Muscle layer of duodenum (tissue), 2 donors: ENCODE results near the gene TTBK2.
"Not testable (repeated sequence)": the region's sequence is repeated elsewhere in the genome, so short reads cannot be mapped to it uniquely, and the experiment has no call there.

Source experiments
- H3K27ac ChIP-seq: one replicate; pipeline ENCODE4 v1.7.0; 2013; ENCODE audit warnings: mild to moderate bottlenecking, low read length
- H3K27me3 ChIP-seq: one replicate; pipeline ENCODE4 v1.7.0; 2013; ENCODE audit warnings: low read depth, mild to moderate bottlenecking, control low read depth, low read length
- H3K36me3 ChIP-seq, 2 donors: one replicate each; pipeline ENCODE4 v1.7.0; 2013; ENCODE audit warnings: low read length in 2 of 2, control low read depth in 1 of 2, mild to moderate bottlenecking in 1 of 2; ENCODE audit not compliant: insufficient read depth in 2 of 2, control insufficient read depth in 1 of 2
- H3K4me1 ChIP-seq, 2 donors: one replicate each; pipeline ENCODE4 v1.7.0; 2013; ENCODE audit warnings: low read length in 2 of 2, mild to moderate bottlenecking in 2 of 2, control low read depth in 1 of 2, moderate library complexity in 1 of 2; ENCODE audit not compliant: insufficient read depth in 2 of 2, control insufficient read depth in 1 of 2
- H3K4me3 ChIP-seq, 2 donors: one replicate each; pipeline ENCODE4 v1.7.0; 2013; ENCODE audit warnings: low read length in 2 of 2, low read depth in 1 of 2, mild to moderate bottlenecking in 1 of 2
- H3K9me3 ChIP-seq, 2 donors: one replicate each; pipeline ENCODE4 v1.7.0; 2013; ENCODE audit warnings: low read length in 2 of 2, control low read depth in 1 of 2, mild to moderate bottlenecking in 1 of 2; ENCODE audit not compliant: control insufficient read depth in 1 of 2
- donor health status: healthy.

TTBK2 gene

DNA sequence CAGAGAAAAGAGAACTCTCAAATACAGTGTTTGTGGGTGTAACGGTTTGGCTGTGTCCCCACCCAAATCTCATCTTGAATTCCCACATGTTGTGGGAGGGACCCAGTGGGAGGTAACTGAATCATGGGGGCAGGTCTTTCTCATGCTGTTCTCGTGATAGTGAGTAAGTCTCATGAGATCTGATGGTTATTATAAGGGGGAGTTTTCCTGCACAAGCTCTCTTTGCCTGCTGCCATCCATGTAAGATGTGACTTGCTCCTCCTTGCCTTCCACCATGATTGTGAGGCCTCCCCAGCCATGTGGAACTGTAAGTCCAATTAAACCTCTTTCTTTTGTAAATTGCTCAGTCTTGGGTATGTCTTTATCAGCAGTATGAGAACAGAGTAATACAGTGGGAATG is 158.8 kb downstream of the TTBK2 start:
- not testable (repeated sequence) for H3K27me3 ChIP-seq, H3K4me1 ChIP-seq, H3K36me3 ChIP-seq, H3K4me3 ChIP-seq, H3K27ac ChIP-seq
- H3K9me3 ChIP-seq, result peaks cover 0 to 14% of the 10 kb centered on the region in 2 donors

DNA sequence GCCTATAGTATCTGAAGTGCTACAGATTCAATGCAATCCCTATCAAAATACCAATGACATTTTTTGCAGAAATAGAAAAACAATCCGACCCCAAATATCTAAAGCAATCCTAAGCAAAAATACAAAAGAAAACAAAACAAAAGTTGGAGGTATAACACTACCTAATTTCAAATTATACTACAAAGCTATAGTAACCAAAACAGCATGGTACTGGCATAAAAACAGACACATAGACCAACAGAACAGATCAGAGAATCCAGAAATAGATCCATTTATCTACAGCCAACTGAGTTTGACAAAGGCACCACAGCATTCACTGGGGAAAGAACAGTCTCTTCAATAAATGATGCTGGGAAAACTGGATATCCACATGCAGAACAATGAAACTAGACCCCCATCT is 159.8 kb downstream of the TTBK2 start:
- Histone ChIP-seq H3K27ac (no peak overlapping the region), H3K4me3 (no peak overlapping the region), H3K9me3 (peaks cover 0 to 14% of the 10 kb centered on the region in 2 donors), H3K36me3 (peaks cover 0 to 5% of the 10 kb centered on the region in 2 donors), H3K27me3 (no peaks in the 10 kb centered on the region), H3K4me1 (no peaks in the 10 kb centered on the region)

DNA sequence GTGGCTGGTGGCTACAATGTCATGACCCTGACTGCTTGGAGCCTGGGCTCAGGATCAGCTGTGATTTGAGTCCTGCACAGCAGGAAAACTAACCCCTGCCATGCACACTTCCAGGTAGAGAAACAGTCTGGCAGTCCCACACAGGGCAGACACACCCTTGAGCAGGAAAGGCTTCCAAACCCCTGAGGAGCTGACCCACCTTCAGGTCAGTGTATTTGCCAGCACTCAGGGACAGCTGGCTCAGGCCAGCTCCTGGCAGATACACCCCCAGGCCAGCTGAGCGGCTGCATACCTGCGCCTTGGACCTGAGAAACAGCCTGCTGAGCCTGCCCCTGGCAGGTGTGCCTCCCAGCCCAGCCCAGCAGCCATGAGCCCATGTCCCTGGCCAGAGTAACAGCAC is 161.5 kb downstream of the TTBK2 start:
- H3K27me3 ChIP-seq, result no peaks in the 10 kb centered on the region

DNA sequence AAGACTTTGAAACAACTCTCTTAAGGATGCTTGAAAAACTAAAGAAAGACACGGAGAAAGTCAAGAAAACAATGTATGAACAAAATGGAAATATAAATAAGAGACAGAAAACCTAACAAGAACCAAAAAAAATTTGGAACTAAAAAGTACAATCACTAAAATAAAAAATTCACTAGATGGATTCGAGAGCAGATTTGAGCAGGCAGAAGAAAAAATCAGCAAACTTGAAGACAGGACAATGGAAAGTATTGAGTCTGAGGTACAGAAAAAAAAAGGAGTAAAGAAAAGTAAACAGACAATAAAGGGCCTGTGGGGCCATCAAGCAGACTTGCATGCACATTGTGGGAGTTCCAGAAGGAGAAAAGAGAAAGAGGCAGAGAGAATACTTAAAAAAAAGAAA is 170.3 kb downstream of the TTBK2 start:
- Histone ChIP-seq H3K27me3 (no peaks in the 10 kb centered on the region), H3K4me1 (no peaks in the 10 kb centered on the region), H3K27ac (no peak overlapping the region), H3K4me3 (no peak overlapping the region), H3K36me3 (peaks cover 15 to 26% of the 10 kb centered on the region in 2 donors), H3K9me3 (no peaks in the 10 kb centered on the region)

More for the DNA sequence above, 161.5 kb downstream of the TTBK2 start:
- Histone ChIP-seq H3K36me3 (peaks cover 0 to 5% of the 10 kb centered on the region in 2 donors), H3K9me3 (peaks cover 0 to 14% of the 10 kb centered on the region in 2 donors), H3K4me3 (no peak overlapping the region), H3K4me1 (no peaks in the 10 kb centered on the region), H3K27ac (no peak overlapping the region)

DNA sequence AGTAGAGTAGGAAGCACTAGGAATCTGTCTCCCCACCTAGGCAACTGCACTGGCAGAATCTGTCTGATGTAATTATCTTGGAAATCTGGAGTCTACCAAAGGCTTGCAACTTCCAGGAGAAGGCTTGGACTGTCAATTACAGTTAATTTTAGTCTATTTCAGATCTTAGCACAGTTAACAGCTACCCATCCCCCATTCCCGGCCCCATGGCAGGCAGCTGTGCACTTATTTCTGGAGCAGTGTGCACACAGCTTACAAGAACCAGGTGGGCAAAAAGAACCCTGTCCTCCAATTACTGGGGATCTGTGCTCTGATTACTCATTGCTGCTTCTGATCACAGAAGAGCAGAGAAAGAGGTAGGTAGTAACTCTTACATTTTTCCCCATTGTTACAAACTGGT is 171.3 kb downstream of the TTBK2 start:
- Histone ChIP-seq H3K27ac (no peak overlapping the region), H3K4me3 (no peak overlapping the region), H3K4me1 (no peaks in the 10 kb centered on the region), H3K9me3 (no peaks in the 10 kb centered on the region), H3K36me3 (peaks cover 18 to 28% of the 10 kb centered on the region in 2 donors), H3K27me3 (no peaks in the 10 kb centered on the region)

DNA sequence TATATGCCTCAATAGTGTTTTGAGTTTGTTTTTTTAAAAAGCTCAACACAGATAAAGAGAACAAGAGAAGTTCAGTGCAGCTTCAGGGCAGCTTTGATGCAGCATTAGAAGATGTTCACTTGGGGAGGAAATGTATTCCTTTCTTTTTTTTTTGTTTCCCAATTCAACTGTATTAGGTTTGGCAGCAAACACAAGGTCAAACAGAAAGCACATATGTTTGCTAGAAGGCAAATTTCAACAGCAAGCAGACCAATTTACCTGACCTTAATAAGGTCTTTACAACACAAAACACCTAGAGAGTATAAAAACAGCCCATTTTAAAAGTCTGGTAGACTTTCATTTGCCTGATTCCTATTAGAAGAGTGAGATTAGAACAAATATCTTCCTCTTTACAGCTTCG is 176.4 kb downstream of the TTBK2 start:
- Histone ChIP-seq H3K9me3 (no peaks in the 10 kb centered on the region), H3K4me1 (no peaks in the 10 kb centered on the region), H3K27me3 (no peaks in the 10 kb centered on the region), H3K27ac (no peak overlapping the region), H3K36me3 (peaks cover 9 to 15% of the 10 kb centered on the region in 2 donors), H3K4me3 (no peak overlapping the region)

DNA sequence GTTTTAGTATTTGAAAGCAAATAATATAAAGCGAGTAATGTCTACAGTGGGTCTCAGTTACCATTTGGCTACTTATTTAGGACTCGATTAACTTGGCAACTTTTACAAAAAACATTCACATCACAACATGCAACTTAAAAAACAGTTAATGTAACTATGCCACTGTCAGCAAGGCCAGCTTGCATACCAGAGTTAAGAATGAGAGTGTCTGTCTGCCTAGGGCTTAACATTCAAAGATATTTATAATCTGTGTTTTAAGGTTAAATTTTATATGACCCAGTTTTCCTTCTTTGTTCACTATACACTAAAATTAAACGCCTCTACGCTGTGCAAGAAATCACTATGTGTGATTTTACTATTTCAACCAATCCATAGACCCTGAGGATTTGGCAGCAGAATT is 178.4 kb downstream of the TTBK2 start:
- H3K9me3 ChIP-seq, result no peaks in the 10 kb centered on the region
- no peaks in the 10 kb centered on the region for H3K27me3 ChIP-seq
- peaks cover 9 to 15% of the 10 kb centered on the region in 2 donors for H3K36me3 ChIP-seq
- H3K4me3 ChIP-seq, result no peak overlapping the region
- H3K4me1 ChIP-seq, result peaks cover 0 to 6% of the 10 kb centered on the region in 2 donors
- no peak overlapping the region for H3K27ac ChIP-seq

DNA sequence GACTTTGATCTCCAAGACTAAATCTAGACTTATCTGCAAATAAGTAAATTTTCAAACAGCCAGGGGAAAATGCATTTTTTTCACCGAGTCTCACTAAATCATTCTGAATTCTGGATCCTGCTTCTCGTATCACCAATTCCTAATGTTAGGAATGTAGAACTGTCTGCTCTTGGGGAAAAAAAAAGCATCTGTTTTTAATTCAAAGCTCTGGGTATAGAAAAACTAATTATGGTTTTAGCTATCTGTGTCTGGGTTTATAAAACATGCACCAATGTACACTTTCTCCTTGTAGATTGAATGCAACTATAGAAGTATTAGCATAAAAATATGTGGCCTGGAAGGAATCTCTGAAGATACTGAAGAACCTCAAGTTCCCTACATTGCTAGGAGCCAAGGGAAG is 178.9 kb downstream of the TTBK2 start:
- Histone ChIP-seq H3K9me3 (no peaks in the 10 kb centered on the region), H3K27me3 (no peaks in the 10 kb centered on the region), H3K4me1 (peaks cover 0 to 6% of the 10 kb centered on the region in 2 donors), H3K36me3 (peaks cover 9 to 15% of the 10 kb centered on the region in 2 donors), H3K27ac (no peak overlapping the region), H3K4me3 (no peak overlapping the region)

DNA sequence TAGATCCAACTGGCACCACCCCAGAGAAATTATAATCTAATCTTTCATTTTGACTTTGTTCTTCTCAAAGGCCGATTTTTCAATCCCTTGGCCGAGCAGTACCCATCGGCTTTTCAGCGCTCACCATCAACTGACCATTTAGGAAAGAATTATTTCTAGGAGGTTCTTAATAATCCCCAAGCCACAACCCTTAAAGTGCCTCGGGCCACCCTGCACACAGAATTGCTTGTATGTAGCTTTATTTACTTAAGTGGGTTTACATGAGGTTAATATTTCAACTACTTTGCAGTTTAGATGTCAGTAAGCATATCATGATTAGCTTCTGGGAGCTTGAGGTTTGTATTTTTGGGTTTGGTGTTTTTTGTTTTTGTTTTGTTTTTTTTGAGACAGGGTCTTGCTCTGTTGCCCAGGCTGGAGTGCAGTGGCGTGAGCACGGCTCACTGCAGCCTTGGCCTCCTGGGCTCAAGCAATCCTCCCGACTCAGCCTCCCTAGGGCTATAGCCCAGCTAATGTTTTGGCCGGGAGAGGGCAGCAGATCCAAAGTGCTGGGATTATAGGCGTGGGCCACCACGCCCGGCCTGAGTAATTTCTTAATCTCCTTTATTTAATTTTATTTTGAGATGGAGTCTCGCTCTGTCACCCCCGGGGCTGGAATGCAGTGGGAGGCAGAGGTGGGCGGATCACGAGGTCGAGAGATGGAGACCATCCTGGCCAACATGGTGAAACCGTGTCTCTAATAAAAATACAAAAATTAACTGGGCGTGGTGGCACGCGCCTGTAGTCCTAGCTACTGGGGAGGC is 182.8 kb downstream of the TTBK2 start:
- Histone ChIP-seq H3K27me3 (no peaks in the 10 kb centered on the region), H3K9me3 (no peaks in the 10 kb centered on the region), H3K27ac (peak overlapping the region; percentile 80), H3K4me3 (peak overlapping the region; percentile 78 to 90), H3K36me3 (peaks cover 6 to 16% of the 10 kb centered on the region in 2 donors), H3K4me1 (peaks cover 7 to 16% of the 10 kb centered on the region in 2 donors)

DNA sequence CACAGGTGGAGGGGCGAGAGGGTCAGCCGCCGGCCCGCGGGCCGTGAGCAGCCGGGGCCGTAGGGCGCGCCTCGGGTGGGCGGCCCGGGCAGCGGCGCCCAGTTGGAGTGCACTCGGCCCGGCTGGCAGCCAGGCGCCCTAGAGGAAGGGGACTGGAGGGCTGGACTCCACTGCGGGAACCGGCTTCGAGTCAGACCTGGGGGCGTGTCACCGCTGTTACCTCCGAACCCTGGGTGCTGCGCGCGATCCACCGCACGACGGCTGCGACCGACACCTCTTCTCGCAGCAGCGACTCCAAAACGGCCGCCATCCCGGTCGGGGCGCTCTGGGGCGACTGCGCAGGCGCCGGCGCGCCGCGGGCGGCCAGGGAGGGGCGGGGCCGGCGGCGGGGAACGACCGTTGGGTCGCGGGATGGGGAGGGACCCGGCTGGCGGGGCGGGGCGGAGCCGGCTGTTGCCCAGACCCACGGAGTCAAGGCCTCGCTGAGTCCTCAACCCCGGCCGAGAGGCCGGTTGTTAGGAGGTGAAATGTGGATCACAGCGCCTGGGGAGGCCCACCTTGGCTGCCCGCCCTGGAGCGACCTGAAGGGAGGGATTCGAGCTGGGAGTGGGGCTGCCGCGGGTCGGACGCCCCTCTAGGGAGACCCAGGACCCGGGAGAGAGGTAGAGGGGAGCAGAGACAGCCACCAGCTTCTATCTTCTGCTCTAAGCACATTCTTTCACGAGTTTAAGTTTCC is 183.6 kb downstream of the TTBK2 start, which contains the start of gene CDAN1:
TSS of gene CDAN1 (minus strand) at position 336 of the 736 bp plus-strand sequence. CDS start at position 310, 26 bp downstream.
- peak within 1 kb of the TSS; percentile 78 to 90 for H3K4me3 ChIP-seq
- peaks cover 14 to 22% of the 10 kb centered on the region in 2 donors for H3K36me3 ChIP-seq
- peak within 1 kb of the TSS; percentile 80 for H3K27ac ChIP-seq
- peaks cover 7 to 16% of the 10 kb centered on the region in 2 donors for H3K4me1 ChIP-seq
- H3K27me3 ChIP-seq, result no peaks in the 10 kb centered on the region
- H3K9me3 ChIP-seq, result no peaks in the 10 kb centered on the region

DNA sequence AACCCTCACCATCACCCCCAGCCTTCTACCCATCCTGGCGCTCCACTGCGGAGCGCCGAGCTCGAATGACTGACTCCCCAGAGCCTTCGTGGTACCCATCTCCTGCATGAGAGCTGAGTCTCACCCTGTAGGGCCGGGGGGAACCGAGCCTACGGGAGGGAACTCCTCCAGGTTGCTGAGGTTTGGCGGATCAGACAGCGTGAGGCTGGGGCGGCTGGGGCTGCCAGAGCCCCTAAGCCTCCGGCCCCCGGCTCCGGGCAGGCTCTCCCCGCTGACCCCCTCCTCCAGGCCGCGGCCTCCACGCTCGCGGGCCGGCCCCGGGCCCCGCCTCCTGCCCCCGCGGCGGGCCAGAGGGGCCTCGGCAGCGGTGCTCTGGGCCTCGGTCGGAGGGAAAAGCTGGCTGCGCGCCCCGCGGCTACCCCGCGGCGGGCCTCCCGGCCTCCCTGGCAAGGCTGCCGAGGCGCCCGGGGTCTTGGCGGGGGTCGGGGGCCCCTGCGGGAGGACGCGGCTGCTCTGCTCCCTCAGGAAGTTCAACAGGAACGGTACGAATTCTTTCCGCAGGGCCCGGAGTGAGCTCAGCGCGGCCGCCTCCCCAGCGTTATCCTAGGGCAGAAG is 184.3 kb downstream of the TTBK2 start:
- Histone ChIP-seq H3K27ac (no peak overlapping the region), H3K27me3 (no peaks in the 10 kb centered on the region), H3K4me1 (peaks cover 7 to 16% of the 10 kb centered on the region in 2 donors), H3K9me3 (no peaks in the 10 kb centered on the region), H3K36me3 (peaks cover 19 to 28% of the 10 kb centered on the region in 2 donors), H3K4me3 (peak overlapping the region; percentile 78 to 90)
